ENCODE measurements around the gene IQCH.

- TF ChIP-seq CTCF (conservative IDR thresholded peaks at IDR 0.05) (no peak), ZFX (IDR thresholded peaks at IDR 0.05) (no peak)
Observed at GRCh38 chr15:67372986-67373675, 118.5 kb downstream of the IQCH start.
